Measurements from ENCODE around the gene TTBK1.

DNA sequence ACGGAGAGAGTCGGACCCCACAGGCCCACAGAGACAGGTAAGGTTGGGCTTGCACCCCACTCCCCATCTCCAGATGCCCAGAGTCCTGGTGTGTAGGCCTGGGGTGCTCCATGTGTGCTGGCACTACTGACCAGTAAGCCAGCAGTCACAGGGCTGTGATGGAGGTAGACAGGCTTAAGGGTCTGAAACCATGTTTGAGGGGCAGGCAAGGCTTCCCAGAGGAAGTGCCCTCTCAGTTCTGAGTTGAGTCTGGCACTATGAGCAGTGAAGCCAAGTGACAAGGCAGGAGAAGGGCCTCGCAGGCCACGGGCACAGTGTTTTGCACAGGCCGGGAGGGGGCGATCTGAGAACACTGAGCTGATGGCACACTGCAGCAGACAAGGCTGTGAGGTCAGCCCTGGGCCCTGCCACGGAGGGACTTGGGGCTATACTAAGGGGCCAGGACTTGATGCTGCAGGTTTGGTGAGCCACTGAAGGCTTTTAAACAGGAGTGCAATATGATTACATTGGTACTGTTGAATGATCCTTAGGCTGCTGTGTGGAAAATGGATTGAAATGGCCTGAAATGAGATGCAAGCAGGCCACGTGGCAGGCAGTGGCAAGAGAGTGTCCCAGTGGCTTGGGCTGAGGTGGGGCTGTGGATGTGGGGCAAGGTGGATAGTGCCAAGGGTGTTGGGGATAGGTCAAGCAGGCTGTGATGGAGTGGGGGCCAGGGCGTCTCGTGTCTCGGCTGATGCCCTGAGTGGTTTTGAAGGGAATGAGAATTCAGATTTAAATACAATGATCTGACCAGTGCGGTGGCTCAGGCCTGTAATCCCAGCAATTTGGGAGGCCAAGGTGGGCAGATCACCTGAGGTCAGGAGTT lies 20.3 kb downstream of the TTBK1 start:
- TF ChIP-seq CTCF (IDR thresholded peaks at IDR 0.05) (peak; percentile 41 to 85 (median 73)), POLR2A (IDR thresholded peaks at IDR 0.05) (no peak)
